GM18508 (cell line): Measurements from ENCODE around the gene SCGB1A1.

Source experiments
- ATAC-seq: cut with Tn5 transposase; IDR thresholded peaks from one replicate; pipeline ENCODE4 v1.9.1; 2021; ENCODE audit warnings: moderate number of reproducible peaks; ENCODE audit not compliant: insufficient read depth, unreplicated experiment

SCGB1A1 gene

GRCh38 chr11:62419314-62419929 lies 589 bp downstream of the SCGB1A1 start:
- ATAC-seq: no peak

GRCh38 chr11:62419943-62420342 lies 1.1 kb downstream of the SCGB1A1 start:
- ATAC-seq: no peak

GRCh38 chr11:62420882-62421281 lies 2.0 kb downstream of the SCGB1A1 start:
- ATAC-seq: no peak

GRCh38 chr11:62421996-62422395 lies 3.2 kb downstream of the SCGB1A1 start:
- ATAC-seq: no peak

GRCh38 chr11:62423012-62423411 lies 4.2 kb downstream of the SCGB1A1 start:
- no peak for ATAC-seq

GRCh38 chr11:62427630-62428233 lies 8.9 kb downstream of the SCGB1A1 start:
- ATAC-seq: no peak

- ATAC-seq: no peak
These were observed 10.2 kb downstream of the SCGB1A1 start for GRCh38 chr11:62428871-62429560.

- no peak for ATAC-seq
These were observed 11.6 kb downstream of the SCGB1A1 start for GRCh38 chr11:62430425-62430824.

GRCh38 chr11:62431171-62431901 lies 12.5 kb downstream of the SCGB1A1 start:
- no peak for ATAC-seq

GRCh38 chr11:62432695-62433094 lies 13.9 kb downstream of the SCGB1A1 start:
- ATAC-seq: no peak

- no peak for ATAC-seq
These were observed 14.5 kb downstream of the SCGB1A1 start for GRCh38 chr11:62433141-62433903.

- ATAC-seq: no peak
These were observed 15.1 kb downstream of the SCGB1A1 start for GRCh38 chr11:62433904-62434276.

- ATAC-seq: no peak
These were observed 17.2 kb downstream of the SCGB1A1 start for GRCh38 chr11:62435846-62436660.

GRCh38 chr11:62437616-62438015 lies 18.8 kb downstream of the SCGB1A1 start:
- ATAC-seq: no peak

GRCh38 chr11:62438641-62439040 lies 19.8 kb downstream of the SCGB1A1 start:
- no peak for ATAC-seq

GRCh38 chr11:62439785-62440602 lies 21.2 kb downstream of the SCGB1A1 start:
- ATAC-seq: no peak

- ATAC-seq: no peak
These were observed 24.8 kb downstream of the SCGB1A1 start for GRCh38 chr11:62443390-62444235.
